ENCODE data around the gene POLR2I. TPM values are rescaled to one million over a fixed set of nuclear protein-coding genes. Genes with fewer than 3 reads are reported as not detected.

The POLR2I gene
- total RNA-seq, 1 experiment from 2014 or later = 146 TPM

DNA sequence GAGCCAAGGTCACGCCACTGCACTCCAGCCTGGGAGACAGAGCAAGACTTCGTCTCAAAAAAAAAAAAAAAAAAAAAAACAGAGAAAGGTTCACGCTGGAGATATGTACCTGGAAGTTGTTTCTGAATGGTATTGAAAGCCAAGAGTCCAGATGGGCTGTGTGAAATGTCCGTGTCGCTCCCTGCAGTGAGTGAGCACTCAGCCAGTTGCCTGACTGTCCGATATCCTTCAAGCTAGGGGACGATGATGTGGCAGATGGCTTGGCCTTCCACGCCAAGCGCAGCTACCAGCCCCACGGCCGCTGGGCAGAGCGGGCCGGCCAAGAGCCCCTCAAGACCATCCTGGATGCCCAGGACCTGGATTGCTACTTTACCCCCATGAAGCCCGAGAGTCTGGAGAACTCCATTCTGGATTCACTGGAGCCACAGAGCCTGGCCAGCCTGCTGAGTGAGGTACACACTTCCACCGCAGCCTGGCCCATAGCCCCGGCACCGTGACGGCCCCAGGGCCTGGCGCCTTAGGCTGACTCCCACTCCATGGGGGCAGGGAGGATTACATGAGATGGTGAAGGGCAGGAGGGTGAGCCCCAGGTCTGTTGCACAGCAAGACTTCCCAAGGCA, 15.4 kb downstream of the POLR2I start:
- Histone ChIP-seq H3K79me2 (ENCODE audit: insufficient read depth, low read length) (no peaks in the 10 kb centered on the region), H2BK20ac (ENCODE audit: low read depth, low read length, poor library complexity, severe bottlenecking) (no peak overlapping the region), H3K9me3 (ENCODE audit: control insufficient read depth, low read depth, low read length) (no peaks in the 10 kb centered on the region), H4K20me1 (ENCODE audit: control insufficient read depth, insufficient read depth, insufficient read length) (no peaks in the 10 kb centered on the region), H4K5ac (ENCODE audit: insufficient read length, low read depth, low read length) (no peak overlapping the region), H2AFZ (ENCODE audit: low read length) (no peak overlapping the region), H2BK5ac (ENCODE audit: insufficient read length, low read length) (no peak overlapping the region), H4K91ac (ENCODE audit: insufficient read length, low read depth, low read length) (no peak overlapping the region), H3K18ac (ENCODE audit: insufficient read length, low read depth, low read length) (no peak overlapping the region), H3K9ac (ENCODE audit: extremely low read depth, insufficient read length, low read length) (no peak overlapping the region), H3K23me2 (ENCODE audit: insufficient read length, low read depth, low read length, poor library complexity, severe bottlenecking) (no peaks in the 10 kb centered on the region), H3K56ac (ENCODE audit: insufficient read length, low read depth, low read length) (no peak overlapping the region), H3T11ph (ENCODE audit: low read length) (no peak overlapping the region), H2BK15ac (ENCODE audit: low read depth, low read length) (no peak overlapping the region), H2BK120ac (ENCODE audit: low read depth, low read length, poor library complexity, severe bottlenecking) (no peak overlapping the region), H2BK12ac (ENCODE audit: insufficient read length, low read depth, low read length) (no peak overlapping the region), H3K23ac (ENCODE audit: insufficient read length, low read depth, low read length) (no peak overlapping the region), H3K4me2 (ENCODE audit: insufficient read depth, insufficient read length, low read length) (no peak overlapping the region), H3K4ac (ENCODE audit: low read depth, low read length) (no peak overlapping the region), H3K79me1 (ENCODE audit: insufficient read depth, low read depth, low read length, poor library complexity, severe bottlenecking) (no peaks in the 10 kb centered on the region), H3K27me3 (ENCODE audit: insufficient read depth, low read length) (no peaks in the 10 kb centered on the region), H2AK5ac (ENCODE audit: insufficient read length, low read length) (no peak overlapping the region), H3K14ac (ENCODE audit: insufficient read depth, low read length) (no peak overlapping the region), H4K8ac (replicated peaks; ENCODE audit: insufficient read length, low read depth, low read length) (no peak overlapping the region), H3K4me1 (ENCODE audit: insufficient read depth, low read length) (no peaks in the 10 kb centered on the region), H3K27ac (ENCODE audit: insufficient read length, low read depth, low read length) (no peak overlapping the region)
- Mint-ChIP-seq H3K4me1 (no peaks in the 10 kb centered on the region), H3K27me3 (ENCODE audit: low read depth) (no peaks in the 10 kb centered on the region), H3K27ac (no peak overlapping the region), H3K4me3 (no peak overlapping the region), H3K9me3 (no peaks in the 10 kb centered on the region), H3K36me3 (ENCODE audit: insufficient read depth in 1 of 3, low read depth in 3 of 3) (peaks cover 29 to 74% (median 58%) of the 10 kb centered on the region in 3 experiments)
- TF ChIP-seq, protein P1, sequence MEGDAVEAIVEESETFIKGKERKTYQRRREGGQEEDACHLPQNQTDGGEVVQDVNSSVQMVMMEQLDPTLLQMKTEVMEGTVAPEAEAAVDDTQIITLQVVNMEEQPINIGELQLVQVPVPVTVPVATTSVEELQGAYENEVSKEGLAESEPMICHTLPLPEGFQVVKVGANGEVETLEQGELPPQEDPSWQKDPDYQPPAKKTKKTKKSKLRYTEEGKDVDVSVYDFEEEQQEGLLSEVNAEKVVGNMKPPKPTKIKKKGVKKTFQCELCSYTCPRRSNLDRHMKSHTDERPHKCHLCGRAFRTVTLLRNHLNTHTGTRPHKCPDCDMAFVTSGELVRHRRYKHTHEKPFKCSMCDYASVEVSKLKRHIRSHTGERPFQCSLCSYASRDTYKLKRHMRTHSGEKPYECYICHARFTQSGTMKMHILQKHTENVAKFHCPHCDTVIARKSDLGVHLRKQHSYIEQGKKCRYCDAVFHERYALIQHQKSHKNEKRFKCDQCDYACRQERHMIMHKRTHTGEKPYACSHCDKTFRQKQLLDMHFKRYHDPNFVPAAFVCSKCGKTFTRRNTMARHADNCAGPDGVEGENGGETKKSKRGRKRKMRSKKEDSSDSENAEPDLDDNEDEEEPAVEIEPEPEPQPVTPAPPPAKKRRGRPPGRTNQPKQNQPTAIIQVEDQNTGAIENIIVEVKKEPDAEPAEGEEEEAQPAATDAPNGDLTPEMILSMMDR (conservative IDR thresholded peaks at IDR 0.05) = no peak
- no CpG with 5 or more reads among the region's 19 CpGs for WGBS (ENCODE audit: extremely low coverage, insufficient read length, low lambda C conversion rate)
- DNase-seq = no peak

All from H9 (cell line).